Upper lobe of right lung (tissue), 1 donor: ENCODE results near the gene MYL5. TPM values are rescaled to one million over a fixed set of nuclear protein-coding genes. Genes with fewer than 3 reads are reported as not detected.
"Not testable (repeated sequence)": the region's sequence is repeated elsewhere in the genome, so short reads cannot be mapped to it uniquely, and the experiment has no call there.

Experiments used
- ATAC-seq: fragments of 200-7000 bp; cut with Tn5 transposase; one replicate; pipeline ENCODE4 v1.9.1; 2020; ENCODE audit warnings: mild to moderate bottlenecking, moderate library complexity
- DNase-seq: peaks from one replicate; pipeline ENCODE4 v3.0.0-alpha.2; 2020
- H3K27ac ChIP-seq: fragments of 200-600 bp; one replicate; pipeline ENCODE4 v1.8.0; 2022
- H3K27me3 ChIP-seq: fragments of 200-600 bp; one replicate; pipeline ENCODE4 v1.8.0; 2022; ENCODE audit warnings: mild to moderate bottlenecking
- H3K36me3 ChIP-seq: fragments of 200-600 bp; one replicate; pipeline ENCODE4 v1.8.0; 2022
- H3K4me1 ChIP-seq: fragments of 200-600 bp; one replicate; pipeline ENCODE4 v1.8.0; 2022
- H3K4me3 ChIP-seq: fragments of 200-600 bp; one replicate; pipeline ENCODE4 v1.8.0; 2022; ENCODE audit warnings: mild to moderate bottlenecking
- H3K9me3 ChIP-seq: fragments of 200-600 bp; one replicate; pipeline ENCODE4 v1.8.0; 2022
- intact Hi-C: fragments of 100-400 bp; cut with DNase I; formaldehyde crosslinking; loops from one replicate; pipeline ENCODE4 v1.11.0; 2022
- total RNA-seq: library from RNA; stranded (reverse); fragmentation: NEBNext Ultra II Directional; extraction: Animal tissue kit (Norgen Biotek cat#: 25700); gene quantifications from one replicate; pipeline ENCODE4 v1.2.1, GENCODE V29; 2021
- TF ChIP-seq, protein P1 (sequence below): fragments of 200-600 bp; IDR thresholded peaks from one replicate; pipeline ENCODE4 v1.8.0; 2022; ENCODE audit warnings: antibody characterized with exemption
- donor health status: DM: no; HTN: yes; CAD: no; lungs with severe emphysema.

The MYL5 gene
- total RNA-seq, 1 donor from 2014 or later, result 9.7 TPM

DNA sequence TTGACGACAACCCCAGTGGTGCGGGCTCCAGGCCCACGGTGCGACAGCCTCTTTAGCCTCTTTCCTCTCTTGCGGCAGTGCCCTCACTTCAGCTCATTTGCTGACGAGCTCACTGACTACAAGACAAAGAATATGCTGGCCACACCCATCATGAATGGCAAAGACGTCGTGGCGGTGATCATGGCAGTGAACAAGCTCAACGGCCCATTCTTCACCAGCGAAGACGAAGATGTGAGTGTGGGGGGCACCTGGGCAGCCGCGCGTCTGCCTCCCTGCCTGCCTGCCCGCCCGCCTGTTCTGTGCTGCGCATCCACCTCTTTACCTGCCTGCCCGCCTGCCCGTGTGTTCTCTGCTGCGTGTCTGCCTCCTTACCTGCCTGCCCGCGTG lies 39.8 kb upstream of the MYL5 start:
- H3K27ac ChIP-seq, result no peak overlapping the region
- no peak overlapping the region for H3K4me3 ChIP-seq
- H3K4me1 ChIP-seq, result no peaks in the 10 kb centered on the region
- H3K27me3 ChIP-seq, result peaks cover 6% of the 10 kb centered on the region
- TF ChIP-seq, protein P1, sequence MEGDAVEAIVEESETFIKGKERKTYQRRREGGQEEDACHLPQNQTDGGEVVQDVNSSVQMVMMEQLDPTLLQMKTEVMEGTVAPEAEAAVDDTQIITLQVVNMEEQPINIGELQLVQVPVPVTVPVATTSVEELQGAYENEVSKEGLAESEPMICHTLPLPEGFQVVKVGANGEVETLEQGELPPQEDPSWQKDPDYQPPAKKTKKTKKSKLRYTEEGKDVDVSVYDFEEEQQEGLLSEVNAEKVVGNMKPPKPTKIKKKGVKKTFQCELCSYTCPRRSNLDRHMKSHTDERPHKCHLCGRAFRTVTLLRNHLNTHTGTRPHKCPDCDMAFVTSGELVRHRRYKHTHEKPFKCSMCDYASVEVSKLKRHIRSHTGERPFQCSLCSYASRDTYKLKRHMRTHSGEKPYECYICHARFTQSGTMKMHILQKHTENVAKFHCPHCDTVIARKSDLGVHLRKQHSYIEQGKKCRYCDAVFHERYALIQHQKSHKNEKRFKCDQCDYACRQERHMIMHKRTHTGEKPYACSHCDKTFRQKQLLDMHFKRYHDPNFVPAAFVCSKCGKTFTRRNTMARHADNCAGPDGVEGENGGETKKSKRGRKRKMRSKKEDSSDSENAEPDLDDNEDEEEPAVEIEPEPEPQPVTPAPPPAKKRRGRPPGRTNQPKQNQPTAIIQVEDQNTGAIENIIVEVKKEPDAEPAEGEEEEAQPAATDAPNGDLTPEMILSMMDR, result no peak
- no peaks in the 10 kb centered on the region for H3K9me3 ChIP-seq
- intact Hi-C loops, result no loop called here
- ATAC-seq (no peak), DNase-seq (no peak)
- no peaks in the 10 kb centered on the region for H3K36me3 ChIP-seq

DNA sequence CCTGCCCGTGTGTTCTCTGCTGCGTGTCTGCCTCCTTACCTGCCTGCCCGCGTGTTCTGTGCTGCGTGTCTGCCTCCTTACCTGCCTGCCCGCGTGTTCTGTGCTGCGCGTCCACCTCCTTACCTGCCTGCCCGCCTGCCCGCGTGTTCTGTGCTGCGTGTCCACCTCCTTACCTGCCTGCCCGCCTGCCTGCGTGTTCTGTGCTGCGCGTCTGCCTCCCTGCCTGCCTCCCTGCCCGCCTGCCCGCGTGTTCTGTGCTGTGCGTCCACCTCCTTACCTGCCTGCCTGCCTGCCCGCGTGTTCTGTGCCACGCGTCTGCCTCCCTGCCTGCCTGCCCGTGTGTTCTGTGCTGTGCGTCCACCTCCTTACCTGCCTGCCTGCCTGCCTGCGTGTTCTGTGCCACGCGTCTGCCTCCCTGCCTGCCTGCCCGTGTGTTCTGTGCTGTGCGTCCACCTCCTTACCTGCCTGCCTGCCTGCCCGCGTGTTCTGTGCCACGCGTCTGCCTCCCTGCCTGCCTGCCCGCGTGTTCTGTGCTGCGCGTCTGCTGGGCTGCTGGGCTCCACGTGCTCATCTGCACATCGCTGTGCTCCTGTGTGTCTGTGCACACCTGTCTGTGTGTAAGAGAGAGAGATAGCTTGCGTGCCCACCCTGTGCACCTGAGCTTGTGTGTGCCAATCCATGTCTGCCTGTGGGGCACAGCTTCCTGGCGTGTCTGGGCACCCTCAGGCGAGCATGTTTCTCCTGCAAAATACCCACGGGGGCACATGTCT lies 39.1 kb upstream of the MYL5 start:
- DNase-seq, H3K9me3 ChIP-seq, H3K4me1 ChIP-seq: not testable (repeated sequence)

DNA sequence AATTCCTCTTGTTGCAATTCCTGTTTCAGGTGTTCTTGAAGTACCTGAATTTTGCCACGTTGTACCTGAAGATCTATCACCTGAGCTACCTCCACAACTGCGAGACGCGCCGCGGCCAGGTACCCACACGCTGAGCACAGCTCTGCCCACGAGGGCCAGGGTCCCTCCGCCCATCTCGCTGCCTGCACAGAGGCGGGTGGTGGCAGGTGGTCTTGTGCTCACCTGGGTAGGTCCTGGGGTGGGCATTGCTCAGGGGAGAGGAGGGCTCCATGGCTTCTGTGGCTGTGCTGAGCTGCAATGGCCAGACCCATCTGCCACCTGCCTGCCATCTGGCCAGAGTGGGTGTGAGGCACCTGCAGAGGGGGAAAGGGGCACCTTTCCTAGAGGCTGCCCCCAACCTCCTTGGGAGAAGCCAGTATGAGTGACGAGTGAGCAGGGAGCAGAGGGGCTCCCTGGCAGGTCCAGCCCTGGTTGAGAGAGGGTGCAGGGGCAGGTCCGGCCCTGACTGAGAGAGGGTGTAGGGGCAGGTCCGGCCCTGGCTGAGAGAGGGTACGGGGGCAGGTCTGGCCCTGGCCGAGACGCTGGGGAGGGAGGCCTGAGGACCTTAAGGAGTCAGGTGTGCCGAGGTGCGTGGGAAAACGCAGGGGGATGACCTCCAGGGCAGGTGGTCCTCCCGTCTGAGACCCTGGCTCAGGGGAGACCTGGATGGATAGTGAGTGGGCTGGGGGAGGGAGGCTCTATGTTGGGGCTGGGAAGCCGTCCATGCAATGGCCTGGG lies 38.3 kb upstream of the MYL5 start:
- H3K36me3 ChIP-seq, result no peaks in the 10 kb centered on the region
- H3K27me3 ChIP-seq, result no peaks in the 10 kb centered on the region
- ATAC-seq, result peak; percentile 3
- H3K4me3 ChIP-seq, result no peak overlapping the region
- no peaks in the 10 kb centered on the region for H3K4me1 ChIP-seq
- no peak for DNase-seq
- TF ChIP-seq, protein P1, result no peak
- no peak overlapping the region for H3K27ac ChIP-seq
- H3K9me3 ChIP-seq, result no peaks in the 10 kb centered on the region
- intact Hi-C loops, result no loop called here

More for the DNA sequence above, 39.1 kb upstream of the MYL5 start:
- H3K27ac ChIP-seq, H3K36me3 ChIP-seq, intact Hi-C loops, H3K4me3 ChIP-seq, ATAC-seq, H3K27me3 ChIP-seq: not testable (repeated sequence)

DNA sequence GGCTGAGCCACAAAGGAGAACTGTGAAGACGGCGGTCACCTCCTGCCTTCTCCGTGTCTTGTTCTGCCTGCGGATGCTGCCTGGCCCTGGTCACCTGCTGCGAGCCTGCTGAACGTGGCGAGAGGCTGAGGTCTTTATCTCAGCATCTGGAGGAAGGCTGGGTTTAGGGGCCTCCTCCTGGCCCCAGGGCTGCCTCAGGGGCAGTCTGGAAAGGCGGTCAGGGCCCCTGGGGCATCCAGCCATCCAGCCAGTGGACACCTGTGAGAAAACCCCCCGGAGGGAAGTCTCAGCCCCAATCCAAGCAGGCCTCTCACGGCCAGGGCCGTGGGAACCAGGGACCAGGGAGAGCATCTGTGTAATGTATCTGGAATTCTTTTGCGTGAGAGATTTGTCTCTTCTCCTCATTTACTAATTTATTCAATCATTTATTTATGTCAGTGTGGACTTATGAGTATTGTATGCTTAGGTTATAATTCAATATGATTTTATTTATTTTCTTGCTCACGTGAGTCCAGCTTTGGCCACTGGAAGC lies 37.6 kb upstream of the MYL5 start:
- Histone ChIP-seq H3K9me3 (no peaks in the 10 kb centered on the region), H3K27me3 (no peaks in the 10 kb centered on the region), H3K27ac (no peak overlapping the region), H3K4me3 (no peak overlapping the region), H3K36me3 (no peaks in the 10 kb centered on the region), H3K4me1 (no peaks in the 10 kb centered on the region)
- intact Hi-C loops, result no loop called here
- DNase-seq (no peak), ATAC-seq (no peak)
- TF ChIP-seq, protein P1, result no peak

DNA sequence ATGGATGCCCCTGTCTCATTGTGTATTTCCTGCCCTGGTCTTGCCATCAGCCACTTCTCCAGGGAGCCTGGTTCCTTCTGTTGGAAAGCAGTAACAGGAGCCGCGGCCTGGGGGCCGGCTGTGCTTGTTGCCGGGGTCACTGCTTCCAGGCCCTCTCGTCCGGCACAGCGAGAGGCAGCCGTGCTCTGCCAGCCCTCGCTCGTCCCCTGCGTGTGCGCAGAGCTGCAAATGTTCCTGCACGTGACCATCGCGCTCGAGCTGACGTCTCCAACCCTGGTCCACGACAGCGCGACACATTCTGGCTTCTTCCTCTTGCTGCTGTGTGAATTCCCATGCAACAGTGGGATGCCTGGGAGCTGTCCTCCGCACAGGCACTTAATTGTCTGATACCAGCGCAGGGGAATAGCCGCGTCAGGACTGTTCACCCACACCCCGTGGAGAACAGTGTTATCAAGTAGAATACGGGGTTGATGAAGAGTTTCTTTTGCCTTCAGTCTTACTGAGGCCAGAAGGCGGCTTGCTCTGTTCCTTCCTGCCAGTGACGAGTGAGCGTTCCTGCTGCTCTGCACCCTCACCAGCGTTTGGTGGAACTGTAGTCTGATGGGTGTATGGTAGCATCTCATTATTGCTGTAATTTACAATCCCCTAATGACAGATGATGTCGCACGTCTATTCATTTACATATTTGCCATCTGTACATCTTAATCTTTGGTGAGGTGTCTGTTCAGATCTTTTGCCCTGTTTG lies 36.6 kb upstream of the MYL5 start:
- Histone ChIP-seq H3K27ac (no peak overlapping the region), H3K36me3 (no peaks in the 10 kb centered on the region), H3K4me1 (no peaks in the 10 kb centered on the region), H3K9me3 (no peaks in the 10 kb centered on the region), H3K4me3 (no peak overlapping the region), H3K27me3 (peaks cover 5% of the 10 kb centered on the region)
- TF ChIP-seq, protein P1, result no peak
- ATAC-seq (no peak), DNase-seq (no peak)
- intact Hi-C loops, result no loop called here

DNA sequence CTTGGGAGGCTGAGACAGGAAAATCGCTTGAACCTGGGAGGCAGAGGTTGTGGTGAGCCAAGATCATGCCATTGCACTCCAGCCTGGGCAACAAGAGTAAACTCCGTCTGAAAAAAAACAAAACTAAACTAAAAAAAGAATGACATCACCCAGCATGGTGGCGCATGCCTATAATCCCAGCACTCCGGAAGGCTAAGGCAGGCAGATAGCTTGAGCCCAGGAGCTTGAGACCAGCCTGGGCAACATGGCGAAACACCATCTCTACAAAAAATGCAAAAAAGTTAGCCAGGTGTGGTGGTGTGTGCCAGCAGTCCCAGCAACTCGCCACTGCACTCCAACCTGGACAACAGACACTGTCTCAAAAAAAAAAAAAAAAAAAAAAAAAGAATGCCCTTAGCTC lies 32.0 kb upstream of the MYL5 start:
- intact Hi-C loops, H3K4me1 ChIP-seq, H3K4me3 ChIP-seq, DNase-seq, H3K27me3 ChIP-seq, H3K9me3 ChIP-seq, ATAC-seq, H3K27ac ChIP-seq, H3K36me3 ChIP-seq: not testable (repeated sequence)
